RWPE1 (cell line): Measurements from ENCODE around the gene ABHD11.

ENCODE experiments used
- CTCF ChIA-PET: fragments of 350-600 bp; sonication (Branson Sonifier 250); formaldehyde crosslinking; extraction: SDS; loops from one replicate; lab custom pipeline; 2021; lab: Yijun Ruan, JAX
- POLR2A ChIA-PET: fragments of 400-600 bp; formaldehyde crosslinking; extraction: SDS; loops from one replicate; lab custom pipeline; 2020; ENCODE audit warnings: antibody characterized with exemption; ENCODE audit not compliant: low non-redundant PET; lab: Yijun Ruan, JAX
- DNase-seq: peaks from one replicate; pipeline ENCODE4 v3.0.0; 2012; ENCODE audit warnings: low spot score
- H3K27ac ChIP-seq: fragments of 450-650 bp; 2 replicates; pipeline ENCODE4 v1.5.1; 2017
- TF ChIP-seq, protein P1 (sequence below): fragments of 450-650 bp; conservative IDR thresholded peaks from 2 replicates; pipeline ENCODE4 v1.5.1; 2017; ENCODE audit warnings: low read depth, mild to moderate bottlenecking

The ABHD11 gene

DNA sequence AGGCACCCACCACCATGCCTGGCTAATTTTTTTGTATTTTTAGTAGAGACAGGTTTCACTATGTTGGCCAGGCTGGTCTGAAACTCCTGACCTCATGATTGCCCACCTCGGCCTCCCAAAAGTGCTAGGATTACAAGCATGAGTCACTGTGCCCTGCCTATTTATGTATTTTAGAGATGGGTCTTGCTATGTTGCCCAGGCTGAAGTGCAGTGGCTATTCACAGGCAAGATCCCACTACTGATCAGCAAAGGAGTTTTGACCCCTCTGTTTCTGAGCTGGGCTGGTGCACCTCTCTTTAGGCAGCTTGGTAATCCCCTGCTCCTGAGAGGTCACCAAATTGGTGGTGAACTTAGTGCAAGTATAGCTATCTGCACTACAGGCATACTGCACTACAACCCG, 6.2 kb downstream of the ABHD11 start:
- DNase-seq, result no peak
- TF ChIP-seq, protein P1, sequence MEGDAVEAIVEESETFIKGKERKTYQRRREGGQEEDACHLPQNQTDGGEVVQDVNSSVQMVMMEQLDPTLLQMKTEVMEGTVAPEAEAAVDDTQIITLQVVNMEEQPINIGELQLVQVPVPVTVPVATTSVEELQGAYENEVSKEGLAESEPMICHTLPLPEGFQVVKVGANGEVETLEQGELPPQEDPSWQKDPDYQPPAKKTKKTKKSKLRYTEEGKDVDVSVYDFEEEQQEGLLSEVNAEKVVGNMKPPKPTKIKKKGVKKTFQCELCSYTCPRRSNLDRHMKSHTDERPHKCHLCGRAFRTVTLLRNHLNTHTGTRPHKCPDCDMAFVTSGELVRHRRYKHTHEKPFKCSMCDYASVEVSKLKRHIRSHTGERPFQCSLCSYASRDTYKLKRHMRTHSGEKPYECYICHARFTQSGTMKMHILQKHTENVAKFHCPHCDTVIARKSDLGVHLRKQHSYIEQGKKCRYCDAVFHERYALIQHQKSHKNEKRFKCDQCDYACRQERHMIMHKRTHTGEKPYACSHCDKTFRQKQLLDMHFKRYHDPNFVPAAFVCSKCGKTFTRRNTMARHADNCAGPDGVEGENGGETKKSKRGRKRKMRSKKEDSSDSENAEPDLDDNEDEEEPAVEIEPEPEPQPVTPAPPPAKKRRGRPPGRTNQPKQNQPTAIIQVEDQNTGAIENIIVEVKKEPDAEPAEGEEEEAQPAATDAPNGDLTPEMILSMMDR, result no peak
- CTCF ChIA-PET, result interaction anchor here (0.6 to 0.8 kb wide), 3 partner anchors 57 to 126 kb away, joined by 3 to 4 read pairs (median 3); no protein-coding TSS in a partner anchor
- H3K27ac ChIP-seq, result no peak overlapping the region
- POLR2A ChIA-PET, result no interaction called here

DNA sequence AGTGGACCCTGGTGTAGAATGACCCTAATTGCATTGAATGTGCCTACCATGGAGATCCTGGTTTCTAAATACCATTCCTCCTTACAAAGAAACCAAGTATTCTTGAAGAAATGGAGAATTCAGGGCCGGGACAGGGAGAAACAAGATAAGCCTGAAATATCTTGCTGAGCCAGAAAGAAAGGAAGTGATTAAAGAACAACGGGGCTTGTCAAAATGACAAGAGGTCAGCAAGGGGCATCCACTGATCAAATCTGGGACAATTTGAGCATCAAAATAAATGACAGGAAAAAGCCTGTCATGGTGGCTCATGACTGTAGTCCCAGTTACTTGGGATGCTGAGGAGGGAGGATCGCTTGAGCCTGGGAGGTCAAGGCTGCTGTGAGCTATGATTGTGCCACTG, 8.1 kb downstream of the ABHD11 start:
- CTCF ChIA-PET, result interaction anchor here (0.6 kb wide), 3 partner anchors 56 to 223 kb away, joined by 3 to 4 read pairs (median 3); no protein-coding TSS in a partner anchor
- TF ChIP-seq, protein P1, result no peak
- POLR2A ChIA-PET, result no interaction called here
- DNase-seq, result no peak
- H3K27ac ChIP-seq, result no peak overlapping the region

DNA sequence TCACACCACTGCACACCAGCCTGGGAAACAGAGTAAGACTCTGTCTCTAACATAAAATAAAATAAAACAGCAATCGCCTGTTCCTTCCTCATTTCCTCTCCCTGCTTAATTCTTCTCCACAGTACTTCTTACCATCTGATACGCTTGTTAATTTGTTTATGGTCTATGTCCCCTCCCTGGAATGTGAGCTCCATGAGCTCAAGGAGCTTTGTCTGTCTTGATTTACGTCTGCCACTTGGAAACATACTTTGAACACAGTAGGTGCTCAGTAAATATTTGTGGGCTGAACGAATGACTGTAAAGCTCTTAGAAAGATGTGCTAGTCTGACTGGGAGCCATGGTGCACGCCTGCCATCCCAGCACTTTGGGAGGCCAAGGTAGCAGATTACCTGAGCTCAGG, 10.1 kb downstream of the ABHD11 start:
- no peak overlapping the region for H3K27ac ChIP-seq
- CTCF ChIA-PET, result interaction anchor here (0.6 to 1.8 kb wide), 4 partner anchors 8 to 238 kb away, joined by 3 to 9 read pairs (median 4); no protein-coding TSS in a partner anchor
- DNase-seq, result no peak
- POLR2A ChIA-PET, result no interaction called here
- TF ChIP-seq, protein P1, result no peak

DNA sequence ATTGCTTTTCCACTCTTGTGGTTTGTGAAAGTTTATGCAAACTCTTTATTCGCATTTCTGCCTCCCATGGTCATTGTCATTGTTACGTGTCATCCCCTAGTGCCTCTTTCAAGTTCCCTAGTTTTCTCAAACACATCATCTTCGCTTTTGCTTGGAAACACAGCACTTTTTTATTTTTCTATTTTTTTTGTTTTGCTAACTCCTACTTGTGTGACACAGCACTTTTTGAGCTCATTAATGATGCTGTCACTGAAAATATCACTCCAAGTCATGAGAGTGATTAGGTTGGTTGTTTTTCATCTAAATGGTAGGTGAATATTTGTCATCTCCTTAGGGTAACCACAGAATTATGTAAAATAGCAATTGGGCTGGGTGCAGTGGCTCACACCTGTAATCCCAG, 10.7 kb downstream of the ABHD11 start:
- POLR2A ChIA-PET, result no interaction called here
- H3K27ac ChIP-seq, result no peak overlapping the region
- TF ChIP-seq, protein P1, result no peak
- DNase-seq, result no peak
- CTCF ChIA-PET, result interaction anchor here (0.6 to 1.8 kb wide), 4 partner anchors 8 to 237 kb away, joined by 3 to 9 read pairs (median 4); no protein-coding TSS in a partner anchor

DNA sequence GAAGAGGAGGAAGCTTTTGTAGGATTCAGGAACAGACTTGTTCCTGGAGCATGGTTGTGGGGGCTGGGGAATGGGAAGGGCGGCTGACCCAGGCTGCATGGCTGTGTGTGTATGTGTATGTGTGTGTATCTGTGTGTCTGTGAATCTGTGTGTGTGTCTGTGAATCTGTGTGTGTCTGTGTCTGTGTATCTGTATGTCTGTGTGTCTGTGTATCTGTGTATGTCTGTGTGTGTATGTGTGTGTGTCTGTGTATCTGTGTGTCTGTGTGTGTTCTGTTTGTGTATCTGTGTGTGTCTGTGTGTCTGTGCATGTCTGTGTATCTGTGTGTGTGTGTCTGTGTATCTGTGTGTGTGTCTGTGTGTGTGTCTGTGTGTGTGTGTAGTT, 12.5 kb downstream of the ABHD11 start:
- H3K27ac ChIP-seq, result no peak overlapping the region
- TF ChIP-seq, protein P1, result peak; percentile 76
- ChIA-PET POLR2A (no interaction called here), CTCF (interaction anchor here (0.7 to 1.9 kb wide), 9 partner anchors 9 to 203 kb away, joined by 3 to 24 read pairs (median 3); partner anchors contain the start of gene VPS37D)
- DNase-seq, result no peak

DNA sequence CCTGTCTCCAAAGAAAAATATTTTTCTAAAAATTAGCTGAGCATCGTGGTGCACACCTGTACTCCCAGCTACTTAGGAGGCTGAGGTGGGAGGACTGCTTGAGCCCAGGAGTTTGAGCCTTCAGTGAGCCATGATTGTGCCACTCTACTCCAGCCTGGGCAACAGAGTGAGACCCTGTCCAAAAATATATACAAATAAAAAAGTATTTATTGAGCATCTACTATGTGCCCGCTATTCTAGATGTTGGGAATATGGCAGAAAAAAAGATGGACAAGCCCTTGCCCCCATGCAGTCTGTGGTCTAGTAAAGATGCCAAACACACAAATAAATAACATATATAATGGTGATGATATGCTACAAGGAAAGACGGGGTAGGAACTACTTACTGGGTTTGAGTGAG, 14.8 kb downstream of the ABHD11 start:
- H3K27ac ChIP-seq, result no peak overlapping the region
- POLR2A ChIA-PET, result no interaction called here
- CTCF ChIA-PET, result no interaction called here
- TF ChIP-seq, protein P1, result no peak
- no peak for DNase-seq
